CD14-positive monocyte (primary cell): ENCODE measurements around the gene DENND4A. TPM values are rescaled to one million over a fixed set of nuclear protein-coding genes. Genes with fewer than 3 reads are reported as not detected.

Experiments used
- DNase-seq, 3 donors: peaks; one replicate each; pipeline ENCODE4 v3.0.0-alpha.2; 2011 to 2022
- H2AFZ ChIP-seq: 2 replicates; pipeline ENCODE4 v1.6.0; 2012; ENCODE audit warnings: mild to moderate bottlenecking, low read depth, low read length, inconsistent platforms; ENCODE audit not compliant: insufficient read depth, poor library complexity, severe bottlenecking
- H3K27ac ChIP-seq, 2 donors: 1 replicate in 1 of 2; 2 replicates in 1 of 2; pipeline ENCODE4 v1.5.1; 2012 to 2013; ENCODE audit warnings: low read length in 2 of 2, control low read depth in 1 of 2, inconsistent platforms in 1 of 2, low read depth in 1 of 2, mild to moderate bottlenecking in 1 of 2
- H3K27me3 ChIP-seq, 2 donors: one replicate each; pipeline versions ENCODE4 v1.6.0 to v1.6.1; 2011 to 2013; ENCODE audit warnings: low read length in 2 of 2; ENCODE audit not compliant: control insufficient read depth in 2 of 2, insufficient read depth in 2 of 2
- H3K36me3 ChIP-seq, 2 donors: replicated peaks in 1 of 2; 1 replicate in 1 of 2; 2 replicates in 1 of 2; pipeline versions ENCODE4 v1.5.1 to v1.6.1; 2012 to 2013; ENCODE audit warnings: low read length in 2 of 2, control low read depth in 1 of 2, inconsistent platforms in 1 of 2, mild to moderate bottlenecking in 1 of 2; ENCODE audit not compliant: insufficient read depth in 2 of 2, control insufficient read depth in 1 of 2
- H3K4me1 ChIP-seq, 2 donors: 1 replicate in 1 of 2; 2 replicates in 1 of 2; pipeline versions ENCODE4 v1.5.1 to v1.6.1; 2012 to 2013; ENCODE audit warnings: low read length in 2 of 2, control low read depth in 1 of 2, inconsistent platforms in 1 of 2, mild to moderate bottlenecking in 1 of 2, moderate library complexity in 1 of 2; ENCODE audit not compliant: insufficient read depth in 2 of 2, control insufficient read depth in 1 of 2
- H3K4me2 ChIP-seq: replicated peaks from 2 replicates; pipeline ENCODE3; 2012; ENCODE audit warnings: low read length, moderate library complexity, mild to moderate bottlenecking; ENCODE audit not compliant: poor library complexity, severe bottlenecking; ENCODE audit errors: extremely low read depth
- H3K4me3 ChIP-seq, 3 experiments: fragments of 200-600 bp in 1 of 3; sonication (generic) in 1 of 3; replicated peaks in 1 of 3; 1 replicate in 2 of 3; 2 replicates in 1 of 3; pipeline ENCODE4 v1.5.1; 2011 to 2013; ENCODE audit warnings: low read length in 3 of 3, mild to moderate bottlenecking in 3 of 3, control low read depth in 2 of 3, low read depth in 2 of 3, inconsistent platforms in 1 of 3, moderate library complexity in 1 of 3
- H3K79me2 ChIP-seq: 2 replicates; pipeline ENCODE4 v1.6.0; 2012; ENCODE audit warnings: mild to moderate bottlenecking, control low read depth, inconsistent platforms, low read length, moderate library complexity; ENCODE audit not compliant: insufficient read depth
- H3K9ac ChIP-seq: 2 replicates; pipeline ENCODE4 v1.6.0; 2017; ENCODE audit warnings: low read length, mild to moderate bottlenecking; ENCODE audit not compliant: insufficient read depth, poor library complexity, severe bottlenecking
- H3K9me3 ChIP-seq, 2 donors: replicated peaks in 1 of 2; 1 replicate in 1 of 2; 2 replicates in 1 of 2; pipeline versions ENCODE4 v1.5.1 to v1.6.1; 2012 to 2013; ENCODE audit warnings: low read length in 2 of 2, control low read depth in 1 of 2; ENCODE audit not compliant: control insufficient read depth in 1 of 2, insufficient read depth in 1 of 2
- H4K20me1 ChIP-seq: 2 replicates; pipeline ENCODE4 v1.6.0; 2012; ENCODE audit warnings: mild to moderate bottlenecking, low read length, control low read depth, moderate library complexity; ENCODE audit not compliant: insufficient read depth
- H3K27ac Mint-ChIP-seq, 7 donors: one replicate each; pipeline ENCODE4 v1.8.0; 2020; ENCODE audit warnings: mild to moderate bottlenecking in 7 of 7, mixed read lengths in 7 of 7, moderate library complexity in 6 of 7, inconsistent platforms in 2 of 7
- H3K27me3 Mint-ChIP-seq, 3 donors: one replicate each; pipeline ENCODE4 v1.8.0; 2021 to 2022; ENCODE audit warnings: low read depth in 3 of 3, mild to moderate bottlenecking in 3 of 3, mixed read lengths in 3 of 3, moderate library complexity in 3 of 3, inconsistent platforms in 1 of 3
- H3K36me3 Mint-ChIP-seq, 2 donors: one replicate each; pipeline ENCODE4 v1.8.0; 2020; ENCODE audit warnings: mixed read lengths in 2 of 2, inconsistent platforms in 1 of 2, mild to moderate bottlenecking in 1 of 2
- H3K4me1 Mint-ChIP-seq: one replicate; pipeline ENCODE4 v1.8.0; 2020; ENCODE audit warnings: mild to moderate bottlenecking, mixed read lengths
- H3K4me3 Mint-ChIP-seq, 2 donors: one replicate each; pipeline ENCODE4 v1.8.0; 2020; ENCODE audit warnings: mild to moderate bottlenecking in 2 of 2, mixed read lengths in 2 of 2, moderate library complexity in 1 of 2
- H3K9me3 Mint-ChIP-seq, 7 donors: one replicate each; pipeline ENCODE4 v1.8.0; 2020 to 2022; ENCODE audit warnings: mixed read lengths in 7 of 7, mild to moderate bottlenecking in 6 of 7, moderate library complexity in 6 of 7, inconsistent platforms in 2 of 7
- WGBS: methylation state at CpG from one replicate; pipeline ENCODE4 v1.1.5; 2013; ENCODE audit warnings: missing lambda C conversion rate; ENCODE audit not compliant: insufficient coverage; 5-methylcytosine and 5-hydroxymethylcytosine counted together
- intact Hi-C, 2 donors: fragments of 100-400 bp; cut with micrococcal nuclease; formaldehyde crosslinking; loops; one replicate each; pipeline versions ENCODE4 v1.15.0 to v1.15.1; 2023
- polyA plus RNA-seq, 3 donors: library from polyadenylated mRNA; depleted of rRNA in 1 of 3; unstranded in 2 of 3; stranded (reverse) in 1 of 3; fragments of 300-500 nt in 2 of 3; fragments of >200 nt in 1 of 3; fragmentation: Illumina TruSeq in 2 of 3; gene quantifications; 1 replicate in 2 of 3; 2 replicates in 1 of 3; pipeline ENCODE4 v1.2.3, GENCODE V29; 2012 to 2021
- TF ChIP-seq, protein P1 (sequence below): fragments of 200-600 bp; IDR thresholded peaks from one replicate; pipeline ENCODE4 v1.8.0; 2022; ENCODE audit warnings: antibody characterized with exemption, mild to moderate bottlenecking

Gene DENND4A
- polyA plus RNA-seq, 3 donors: 4.6 to 11.0 (median 6.9) TPM

DNA sequence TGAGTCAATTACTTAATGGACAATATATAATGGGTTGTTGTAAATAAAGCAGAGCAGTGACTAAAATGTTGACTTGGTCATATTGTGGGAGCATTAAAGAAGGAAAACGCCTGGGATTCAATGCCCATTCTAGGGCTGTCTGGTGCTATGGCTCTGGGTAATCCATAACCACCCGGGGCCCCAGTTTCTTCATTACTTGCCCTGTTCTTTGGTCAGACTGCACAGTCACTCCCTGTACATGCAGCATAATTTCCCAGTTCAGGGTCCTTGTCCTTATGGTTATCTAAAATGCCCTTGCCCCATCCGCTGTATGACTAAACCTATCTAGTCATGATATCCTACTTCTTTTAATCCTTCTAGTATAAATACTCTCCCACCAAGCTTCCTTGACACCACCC lies 27.5 kb upstream of the DENND4A start:
- Histone ChIP-seq H3K9me3 (no peaks in the 10 kb centered on the region), H3K27ac (peak overlapping the region; percentile 42 to 92), H4K20me1 (no peaks in the 10 kb centered on the region), H3K27me3 (no peaks in the 10 kb centered on the region), H2AFZ (no peak overlapping the region), H3K4me3 (peak overlapping the region in 1 of 3 experiments; percentile 26), H3K36me3 (no peaks in the 10 kb centered on the region), H3K79me2 (no peaks in the 10 kb centered on the region), H3K9ac (peak overlapping the region; percentile 52), H3K4me2 (peak overlapping the region; percentile 47), H3K4me1 (peaks cover 21 to 26% of the 10 kb centered on the region in 2 donors)
- peak; percentile 70 to 87 (median 85) for DNase-seq
- H3K36me3 Mint-ChIP-seq: no peaks in the 10 kb centered on the region
- 77% methylated on average over 3 of the region's 3 CpGs for WGBS
- peaks cover 36% of the 10 kb centered on the region for H3K4me1 Mint-ChIP-seq
- peaks cover 0 to 3% (median 0%) of the 10 kb centered on the region in 7 donors for H3K9me3 Mint-ChIP-seq
- TF ChIP-seq, protein P1, sequence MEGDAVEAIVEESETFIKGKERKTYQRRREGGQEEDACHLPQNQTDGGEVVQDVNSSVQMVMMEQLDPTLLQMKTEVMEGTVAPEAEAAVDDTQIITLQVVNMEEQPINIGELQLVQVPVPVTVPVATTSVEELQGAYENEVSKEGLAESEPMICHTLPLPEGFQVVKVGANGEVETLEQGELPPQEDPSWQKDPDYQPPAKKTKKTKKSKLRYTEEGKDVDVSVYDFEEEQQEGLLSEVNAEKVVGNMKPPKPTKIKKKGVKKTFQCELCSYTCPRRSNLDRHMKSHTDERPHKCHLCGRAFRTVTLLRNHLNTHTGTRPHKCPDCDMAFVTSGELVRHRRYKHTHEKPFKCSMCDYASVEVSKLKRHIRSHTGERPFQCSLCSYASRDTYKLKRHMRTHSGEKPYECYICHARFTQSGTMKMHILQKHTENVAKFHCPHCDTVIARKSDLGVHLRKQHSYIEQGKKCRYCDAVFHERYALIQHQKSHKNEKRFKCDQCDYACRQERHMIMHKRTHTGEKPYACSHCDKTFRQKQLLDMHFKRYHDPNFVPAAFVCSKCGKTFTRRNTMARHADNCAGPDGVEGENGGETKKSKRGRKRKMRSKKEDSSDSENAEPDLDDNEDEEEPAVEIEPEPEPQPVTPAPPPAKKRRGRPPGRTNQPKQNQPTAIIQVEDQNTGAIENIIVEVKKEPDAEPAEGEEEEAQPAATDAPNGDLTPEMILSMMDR: no peak
- no peak overlapping the region for H3K4me3 Mint-ChIP-seq
- intact Hi-C loops: loop anchor here in 1 of 2 donors (2.0 kb wide), 2 partner anchors 13 to 27 kb away; partner anchors contain the start of gene DENND4A
- H3K27me3 Mint-ChIP-seq: peaks cover 0 to 4% (median 0%) of the 10 kb centered on the region in 3 donors
- peak overlapping the region; percentile 93 to 97 (median 95) for H3K27ac Mint-ChIP-seq

DNA sequence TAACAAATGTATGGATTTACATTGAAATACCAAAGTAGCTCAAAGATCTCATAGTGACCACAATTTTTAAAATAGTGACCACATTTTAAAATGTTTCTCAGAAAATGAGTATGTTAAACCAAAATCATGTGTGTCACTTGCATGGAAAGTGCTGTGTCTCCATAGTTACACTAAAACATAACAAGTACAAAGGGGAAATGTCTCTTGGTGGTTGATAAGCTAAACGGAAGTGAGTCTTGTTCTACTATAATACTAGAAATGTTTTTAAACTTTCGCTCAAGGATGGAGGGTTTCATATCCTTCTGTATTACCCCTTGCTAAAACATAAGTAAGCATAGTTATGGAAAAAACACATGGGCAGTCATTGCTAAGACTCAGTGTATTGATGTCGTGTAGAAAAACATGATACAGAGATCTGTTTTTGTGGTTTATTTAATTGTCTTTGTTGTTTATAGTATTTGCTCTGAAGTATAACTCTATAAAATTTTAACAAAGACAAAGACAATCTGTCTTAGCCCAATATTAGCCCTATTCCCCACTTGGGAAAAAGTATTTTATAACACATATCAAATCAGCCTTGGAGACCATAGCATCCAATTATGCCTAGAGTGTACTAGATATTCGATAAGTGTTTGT lies 27.0 kb upstream of the DENND4A start:
- peak overlapping the region; percentile 52 for H3K9ac ChIP-seq
- H2AFZ ChIP-seq: no peak overlapping the region
- Mint-ChIP-seq H3K27me3 (peaks cover 0 to 4% (median 0%) of the 10 kb centered on the region in 3 donors), H3K4me1 (peaks cover 32% of the 10 kb centered on the region), H3K36me3 (no peaks in the 10 kb centered on the region), H3K27ac (peak overlapping the region; percentile 93 to 97 (median 95)), H3K9me3 (peaks cover 0 to 3% (median 0%) of the 10 kb centered on the region in 7 donors), H3K4me3 (peak overlapping the region in 1 of 2 donors; percentile 70)
- H3K4me1 ChIP-seq: peaks cover 16 to 26% of the 10 kb centered on the region in 2 donors
- H3K27ac ChIP-seq: peak overlapping the region; percentile 42 to 92
- no CpG with 5 or more reads among the region's 4 CpGs for WGBS
- H3K4me3 ChIP-seq: peak overlapping the region in 1 of 3 experiments; percentile 26
- H3K27me3 ChIP-seq: no peaks in the 10 kb centered on the region
- peak overlapping the region; percentile 47 for H3K4me2 ChIP-seq
- DNase-seq: peak; percentile 87 to 96 (median 93)
- no peaks in the 10 kb centered on the region for H3K9me3 ChIP-seq
- no peaks in the 10 kb centered on the region for H3K36me3 ChIP-seq
- intact Hi-C loops: loop anchor here in 1 of 2 donors (2.0 kb wide), 2 partner anchors 14 to 26 kb away; partner anchors contain the start of gene DENND4A
- no peaks in the 10 kb centered on the region for H3K79me2 ChIP-seq
- no peaks in the 10 kb centered on the region for H4K20me1 ChIP-seq
- TF ChIP-seq, protein P1: no peak
